HG02623 (cell line): ENCODE data around the gene RUFY3.
"Not testable (repeated sequence)": the region's sequence is repeated elsewhere in the genome, so short reads cannot be mapped to it uniquely, and the experiment has no call there.

Source experiments
- ATAC-seq: cut with Tn5 transposase; IDR thresholded peaks from one replicate; pipeline ENCODE4 v1.9.1; 2021; ENCODE audit warnings: moderate library complexity; ENCODE audit not compliant: unreplicated experiment

RUFY3 gene

DNA sequence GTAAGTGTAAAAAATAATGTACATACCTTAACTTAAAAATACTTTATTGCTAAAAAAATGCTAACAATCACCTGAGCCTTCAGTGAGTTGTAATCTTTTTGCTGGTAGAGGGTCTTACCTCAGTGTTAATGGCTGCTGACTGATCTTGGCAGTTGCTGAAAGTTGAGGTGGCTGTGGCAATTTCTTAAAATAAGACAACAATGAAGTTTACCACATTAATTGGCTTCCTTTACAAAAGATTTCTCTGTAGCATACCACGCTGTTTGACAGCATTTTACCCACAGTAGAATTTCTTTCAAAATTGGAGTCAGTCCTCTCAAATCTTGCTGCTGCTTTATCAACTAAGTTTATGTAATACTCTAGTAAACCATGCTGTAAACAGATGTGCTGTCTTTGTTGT is 47.6 kb downstream of the RUFY3 start:
- ATAC-seq: not testable (repeated sequence)

DNA sequence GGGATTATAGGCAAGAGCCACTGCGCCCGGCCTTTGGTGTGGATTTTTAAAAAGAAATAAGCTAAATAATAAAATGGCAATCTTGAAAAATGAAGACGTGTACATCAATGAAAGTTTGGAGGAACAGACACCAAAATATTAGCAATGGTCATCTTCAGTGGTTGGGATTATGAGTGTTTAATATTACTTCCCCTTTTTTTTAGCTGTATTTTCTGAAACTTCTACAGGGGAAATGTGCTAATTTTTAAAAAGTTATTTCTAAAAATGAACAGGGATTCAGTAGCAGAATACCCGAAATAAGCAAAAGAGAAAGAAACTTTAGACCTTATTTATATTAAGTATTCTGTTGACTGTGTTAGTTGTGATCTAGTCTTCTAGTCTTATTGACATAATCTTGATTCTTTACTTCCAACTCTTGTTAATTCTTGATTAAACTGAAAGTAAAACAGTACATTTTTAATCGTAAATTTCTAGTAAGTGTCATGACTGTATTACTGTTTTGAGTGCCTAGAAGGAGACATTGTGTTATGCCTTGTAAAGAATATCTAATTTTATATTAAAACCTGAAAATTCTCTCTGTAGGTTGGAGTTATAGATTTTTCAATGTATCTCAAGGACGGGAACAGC is 51.3 kb downstream of the RUFY3 start:
- peak; percentile 55 for ATAC-seq

DNA sequence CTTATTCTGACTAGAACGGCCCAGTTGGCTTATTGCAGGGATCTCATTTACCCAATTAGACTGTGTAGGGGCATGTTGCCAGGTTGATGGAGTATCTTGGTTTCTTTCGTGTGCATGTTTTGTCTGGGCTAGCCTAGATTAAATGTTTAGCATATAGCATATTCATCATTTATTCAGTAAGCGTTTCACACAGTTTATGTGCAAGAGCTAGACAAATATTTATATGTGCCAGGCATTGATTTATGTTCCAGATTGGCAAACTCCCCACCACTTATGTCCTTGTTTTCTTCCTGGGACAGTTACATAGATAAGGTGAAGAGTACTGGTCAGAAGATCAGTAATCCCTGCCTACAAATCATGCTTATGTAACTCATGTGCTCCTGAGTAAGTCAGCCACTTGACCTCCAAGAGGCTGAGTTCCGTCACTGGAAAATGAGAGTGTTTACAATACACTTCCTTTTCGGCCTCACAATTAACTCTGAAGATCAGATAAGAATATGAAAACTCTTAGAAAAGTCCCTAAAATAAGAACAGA is 57.2 kb downstream of the RUFY3 start:
- ATAC-seq: no peak

- no peak for ATAC-seq
These were observed 61.3 kb downstream of the RUFY3 start for GRCh38 chr4:70783096-70783495.

- ATAC-seq: no peak
These were observed 65.7 kb downstream of the RUFY3 start for GRCh38 chr4:70787496-70787895.

GRCh38 chr4:70788733-70789132 is 67.0 kb downstream of the RUFY3 start:
- ATAC-seq: no peak

- ATAC-seq: no peak
These were observed 71.9 kb downstream of the RUFY3 start for GRCh38 chr4:70793626-70794025.

DNA sequence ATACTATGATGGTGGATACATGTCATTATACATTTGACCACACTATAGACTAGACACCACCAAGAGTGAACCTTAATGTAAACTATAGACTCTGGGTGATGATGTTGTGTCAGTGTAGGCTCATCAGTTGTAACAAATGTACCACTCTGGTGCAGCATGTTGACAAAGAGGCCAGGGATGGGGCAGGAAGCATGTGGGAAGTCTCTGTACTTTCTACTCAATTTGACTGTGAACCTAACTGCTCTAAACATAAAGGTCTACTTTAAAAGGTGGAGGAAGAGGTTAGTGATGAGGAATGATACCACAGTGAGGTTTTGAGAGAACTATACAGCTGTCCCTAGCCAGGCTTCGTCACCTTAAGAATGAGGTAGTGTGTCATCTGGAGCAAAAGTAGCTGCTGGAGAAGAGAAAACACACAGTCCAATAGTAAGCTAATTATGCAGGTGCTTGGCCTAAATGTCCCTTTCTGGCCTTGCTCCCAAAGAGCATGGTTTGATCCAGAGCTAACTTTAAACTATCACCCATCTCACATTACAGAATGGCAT is 79.6 kb downstream of the RUFY3 start:
- peak; percentile 85 for ATAC-seq

GRCh38 chr4:70802928-70803580 is 81.3 kb downstream of the RUFY3 start:
- no peak for ATAC-seq

DNA sequence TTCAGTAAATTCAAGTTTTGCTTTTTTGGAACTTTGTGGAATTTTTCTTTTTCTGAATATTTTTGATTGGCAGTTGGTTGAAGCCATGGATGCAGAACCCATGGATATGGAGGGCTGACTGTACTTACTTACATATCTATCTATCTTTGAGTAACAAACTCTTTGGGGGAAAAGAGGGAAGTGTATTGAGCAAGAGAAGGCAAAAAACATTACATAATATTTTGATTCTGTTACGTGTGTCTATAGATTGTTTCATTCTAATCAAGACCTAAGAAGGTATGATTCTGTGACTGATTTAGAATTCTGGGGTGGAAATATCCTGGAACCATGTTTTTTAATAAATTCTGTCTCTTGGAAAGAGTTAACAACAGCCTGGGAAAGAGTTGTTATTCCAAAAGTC is 86.4 kb downstream of the RUFY3 start:
- ATAC-seq: no peak

DNA sequence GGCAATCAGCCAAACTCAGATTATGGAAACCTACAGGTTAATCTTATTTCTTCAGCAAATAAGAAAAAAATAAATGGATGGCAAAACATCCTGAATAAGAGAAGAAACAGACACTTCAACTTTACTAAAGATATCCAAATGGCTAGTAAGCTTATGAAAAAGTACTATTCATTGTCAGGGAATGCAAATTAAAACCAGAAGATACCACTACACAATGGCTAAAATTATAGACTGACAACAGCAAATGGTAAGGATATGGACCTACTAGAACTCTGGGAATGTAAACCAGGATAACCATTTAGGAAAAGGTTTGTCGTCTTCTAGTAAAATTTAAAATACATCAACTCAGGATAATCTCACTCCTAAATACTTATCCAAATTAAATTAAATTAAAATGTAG is 93.6 kb downstream of the RUFY3 start:
- no peak for ATAC-seq

GRCh38 chr4:70816894-70817293 is 95.1 kb downstream of the RUFY3 start:
- no peak for ATAC-seq

DNA sequence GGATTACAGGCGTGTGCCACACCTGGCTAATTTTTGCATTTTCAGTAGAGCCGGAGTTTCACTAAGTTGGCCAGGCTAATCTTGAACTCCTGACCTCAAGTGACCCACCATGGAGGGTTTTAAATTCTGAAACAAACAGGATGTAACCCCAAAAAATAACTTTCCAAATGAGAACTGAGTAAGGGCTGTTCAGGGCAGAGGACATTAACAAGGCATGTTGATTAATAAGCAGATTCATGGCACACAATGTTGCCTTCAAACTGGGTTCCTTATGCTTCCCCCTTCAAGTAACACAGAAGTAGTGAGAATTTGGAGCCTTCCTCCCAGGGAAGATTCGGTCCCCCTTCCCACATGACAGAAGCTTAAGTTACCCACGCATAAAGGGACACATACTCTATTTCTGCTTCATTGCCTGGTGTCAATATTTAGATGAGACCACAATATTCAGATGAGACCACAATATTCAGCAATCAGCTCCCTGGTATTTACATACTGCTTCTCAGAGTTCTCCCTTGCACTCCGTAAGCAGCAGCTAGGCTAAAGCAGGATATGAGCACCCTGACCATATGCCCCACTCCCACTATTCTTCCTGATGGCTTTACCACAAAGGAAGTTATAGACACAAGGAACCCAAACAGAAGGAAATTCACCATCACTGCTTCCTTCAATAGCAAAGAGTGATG is 96.5 kb downstream of the RUFY3 start:
- ATAC-seq: no peak

DNA sequence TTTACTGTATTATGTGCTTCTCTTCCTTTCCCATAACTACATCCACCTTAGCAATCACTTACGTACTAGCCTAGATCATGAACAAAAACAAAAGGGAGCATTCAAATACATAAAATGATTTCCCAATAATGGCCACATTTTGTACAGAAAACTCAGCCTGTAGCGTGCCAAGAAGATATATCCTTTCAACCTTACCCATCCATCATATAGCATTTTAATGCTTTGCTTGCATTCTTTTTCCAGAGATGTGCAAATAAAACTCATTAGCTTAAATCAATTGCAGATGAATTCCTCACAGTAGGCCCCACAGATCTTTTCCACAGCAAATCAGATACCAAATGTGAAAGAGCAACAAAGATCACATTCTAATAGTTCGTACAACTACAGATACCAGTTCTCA is 97.2 kb downstream of the RUFY3 start:
- no peak for ATAC-seq

- no peak for ATAC-seq
These were observed 107.3 kb downstream of the RUFY3 start for GRCh38 chr4:70829015-70829414.

- ATAC-seq: no peak
These were observed 107.7 kb downstream of the RUFY3 start for GRCh38 chr4:70829492-70829891.

- no peak for ATAC-seq
These were observed 108.3 kb downstream of the RUFY3 start for GRCh38 chr4:70830054-70830453.

- no peak for ATAC-seq
These were observed 109.5 kb downstream of the RUFY3 start for GRCh38 chr4:70831293-70831692.

- ATAC-seq: no peak
These were observed 111.9 kb downstream of the RUFY3 start for GRCh38 chr4:70833675-70834074.

GRCh38 chr4:70836081-70836480 is 114.3 kb downstream of the RUFY3 start:
- ATAC-seq: no peak

- ATAC-seq: no peak
These were observed 116.4 kb downstream of the RUFY3 start for GRCh38 chr4:70838204-70838603.
